ENCODE data around the gene INPP5F. TPM values are rescaled to one million over a fixed set of nuclear protein-coding genes. Genes with fewer than 3 reads are reported as not detected.

Gene INPP5F
- total RNA-seq, 6 experiments from 2014 or later, result 2.0 to 3.9 (median 2.5) TPM

DNA sequence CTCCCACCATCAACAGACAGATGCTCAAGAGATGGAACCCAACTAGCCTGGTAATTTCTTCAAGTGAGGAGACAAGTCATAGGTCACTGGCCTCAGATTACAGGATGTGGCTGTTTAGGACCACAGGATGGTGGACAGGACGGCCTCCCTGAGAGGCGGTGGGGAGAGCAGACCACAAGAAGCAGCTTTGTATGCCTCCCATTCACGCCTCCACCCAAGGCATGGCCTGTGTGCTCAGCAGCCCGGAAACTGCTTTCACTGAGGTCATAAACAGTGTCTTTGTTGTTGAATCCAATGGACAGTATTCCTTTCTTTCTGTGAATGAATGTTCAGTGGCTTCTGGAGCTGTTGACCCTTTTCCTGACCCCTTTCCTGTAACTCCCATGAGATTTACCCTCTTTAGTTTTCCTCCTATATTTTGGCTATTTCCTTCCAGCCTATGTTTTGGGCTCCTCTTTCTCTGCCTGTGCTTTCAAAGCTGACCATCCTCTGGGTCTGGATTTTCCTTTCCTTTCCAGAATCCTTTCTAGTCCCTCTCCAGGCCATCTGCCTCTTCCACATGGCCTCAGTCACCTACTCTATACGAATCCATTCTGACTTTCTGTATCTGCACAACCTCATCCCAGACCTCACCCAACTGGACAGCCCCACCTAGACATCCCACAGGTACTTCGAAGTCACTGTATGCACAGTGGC, 32.4 kb upstream of the INPP5F start:
- intact Hi-C loops (cut with DNase I), result no loop called here
- Histone ChIP-seq H3K9me3 (no peaks in the 10 kb centered on the region), H3K27me3 (no peaks in the 10 kb centered on the region), H3K4me3 (no peak overlapping the region), H3K27ac (no peak overlapping the region), H3K36me3 (no peaks in the 10 kb centered on the region), H3K4me1 (no peaks in the 10 kb centered on the region)
- TF ChIP-seq POLR2A (IDR thresholded peaks at IDR 0.05), result no peak
- TF ChIP-seq, protein P1, sequence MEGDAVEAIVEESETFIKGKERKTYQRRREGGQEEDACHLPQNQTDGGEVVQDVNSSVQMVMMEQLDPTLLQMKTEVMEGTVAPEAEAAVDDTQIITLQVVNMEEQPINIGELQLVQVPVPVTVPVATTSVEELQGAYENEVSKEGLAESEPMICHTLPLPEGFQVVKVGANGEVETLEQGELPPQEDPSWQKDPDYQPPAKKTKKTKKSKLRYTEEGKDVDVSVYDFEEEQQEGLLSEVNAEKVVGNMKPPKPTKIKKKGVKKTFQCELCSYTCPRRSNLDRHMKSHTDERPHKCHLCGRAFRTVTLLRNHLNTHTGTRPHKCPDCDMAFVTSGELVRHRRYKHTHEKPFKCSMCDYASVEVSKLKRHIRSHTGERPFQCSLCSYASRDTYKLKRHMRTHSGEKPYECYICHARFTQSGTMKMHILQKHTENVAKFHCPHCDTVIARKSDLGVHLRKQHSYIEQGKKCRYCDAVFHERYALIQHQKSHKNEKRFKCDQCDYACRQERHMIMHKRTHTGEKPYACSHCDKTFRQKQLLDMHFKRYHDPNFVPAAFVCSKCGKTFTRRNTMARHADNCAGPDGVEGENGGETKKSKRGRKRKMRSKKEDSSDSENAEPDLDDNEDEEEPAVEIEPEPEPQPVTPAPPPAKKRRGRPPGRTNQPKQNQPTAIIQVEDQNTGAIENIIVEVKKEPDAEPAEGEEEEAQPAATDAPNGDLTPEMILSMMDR (IDR thresholded peaks at IDR 0.05), result no peak
- DNase-seq (no peak), ATAC-seq (peak in 2 of 4 donors; percentile 26 to 35)
- WGBS (ENCODE audit: insufficient coverage, low coverage, low lambda C conversion rate, missing lambda C conversion rate), result 59% methylated on average over 4 of the region's 6 CpGs

GRCh38 chr10:119694608-119695007, 31.2 kb upstream of the INPP5F start:
- WGBS (ENCODE audit: insufficient coverage, low coverage, low lambda C conversion rate, missing lambda C conversion rate), result 86% methylated on average over 3 of the region's 7 CpGs
- no peak for DNase-seq
- H3K9me3 ChIP-seq, result no peaks in the 10 kb centered on the region
- no peak overlapping the region for H3K4me3 ChIP-seq
- no peak overlapping the region for H3K27ac ChIP-seq
- no peaks in the 10 kb centered on the region for H3K27me3 ChIP-seq
- TF ChIP-seq POLR2A (IDR thresholded peaks at IDR 0.05), result no peak
- TF ChIP-seq, protein P1 (IDR thresholded peaks at IDR 0.05), result no peak
- ATAC-seq, result no peak
- intact Hi-C loops (cut with DNase I), result no loop called here
- H3K4me1 ChIP-seq, result no peaks in the 10 kb centered on the region
- H3K36me3 ChIP-seq, result no peaks in the 10 kb centered on the region

DNA sequence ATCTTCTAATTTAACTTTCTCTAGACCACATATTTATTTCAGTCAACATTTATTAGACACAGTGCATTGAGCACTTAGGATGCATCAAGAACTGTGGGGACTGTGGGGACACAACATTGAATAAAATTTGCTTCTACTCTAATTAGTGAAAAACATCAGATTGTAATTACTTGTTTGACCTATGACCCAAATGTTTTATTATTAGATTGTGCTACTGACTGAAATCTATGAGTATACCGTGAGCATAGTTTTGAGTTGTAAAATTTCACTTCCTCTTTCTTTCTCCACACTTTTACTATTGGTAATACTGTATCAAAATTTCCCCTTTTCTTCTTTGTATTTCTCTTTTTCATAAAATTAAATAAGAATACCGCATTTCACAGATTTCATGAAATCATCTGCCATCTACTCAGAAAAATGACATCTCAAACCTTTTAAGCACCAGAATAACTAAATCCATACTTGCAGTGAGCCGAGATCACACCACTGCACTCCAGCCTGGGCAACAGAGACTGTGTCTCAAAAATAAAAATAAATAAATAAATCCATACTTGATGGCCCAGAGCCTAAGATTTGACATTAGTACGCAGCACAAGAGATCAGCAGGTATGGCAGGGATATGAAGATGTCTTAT, 25.4 kb upstream of the INPP5F start:
- no peak for DNase-seq
- H3K9me3 ChIP-seq, result no peaks in the 10 kb centered on the region
- TF ChIP-seq, protein P1 (IDR thresholded peaks at IDR 0.05), result no peak
- TF ChIP-seq POLR2A (IDR thresholded peaks at IDR 0.05), result no peak
- WGBS (ENCODE audit: insufficient coverage, low coverage, low lambda C conversion rate, missing lambda C conversion rate), result 60% methylated on average over 4 of the region's 4 CpGs
- H3K27me3 ChIP-seq, result no peaks in the 10 kb centered on the region
- H3K4me1 ChIP-seq, result no peaks in the 10 kb centered on the region
- H3K36me3 ChIP-seq, result no peaks in the 10 kb centered on the region
- no peak overlapping the region for H3K27ac ChIP-seq
- intact Hi-C loops (cut with DNase I), result no loop called here
- H3K4me3 ChIP-seq, result no peak overlapping the region
- ATAC-seq, result no peak

- H3K9me3 ChIP-seq, result no peaks in the 10 kb centered on the region
- H3K36me3 ChIP-seq, result no peaks in the 10 kb centered on the region
- ATAC-seq (no peak), DNase-seq (no peak)
- TF ChIP-seq, protein P1 (IDR thresholded peaks at IDR 0.05), result no peak
- no peak for TF ChIP-seq POLR2A (IDR thresholded peaks at IDR 0.05)
- H3K4me3 ChIP-seq, result no peak overlapping the region
- 54% methylated on average over 2 of the region's 7 CpGs for WGBS (ENCODE audit: insufficient coverage, low coverage, low lambda C conversion rate, missing lambda C conversion rate)
- H3K27me3 ChIP-seq, result no peaks in the 10 kb centered on the region
- intact Hi-C loops (cut with DNase I), result no loop called here
- no peak overlapping the region for H3K27ac ChIP-seq
- no peaks in the 10 kb centered on the region for H3K4me1 ChIP-seq
Observed at GRCh38 chr10:119701861-119702260, 24.0 kb upstream of the INPP5F start.

Measured in right lobe of liver (tissue), 6 donors.